HPDE6-E6E7 (cell line): ENCODE data around the gene CAB39L.

Source experiments
- DNase-seq: peaks from one replicate; pipeline ENCODE4 v3.0.0; 2011; ENCODE audit warnings: missing footprints; ENCODE audit errors: extremely low spot score

CAB39L gene

DNA sequence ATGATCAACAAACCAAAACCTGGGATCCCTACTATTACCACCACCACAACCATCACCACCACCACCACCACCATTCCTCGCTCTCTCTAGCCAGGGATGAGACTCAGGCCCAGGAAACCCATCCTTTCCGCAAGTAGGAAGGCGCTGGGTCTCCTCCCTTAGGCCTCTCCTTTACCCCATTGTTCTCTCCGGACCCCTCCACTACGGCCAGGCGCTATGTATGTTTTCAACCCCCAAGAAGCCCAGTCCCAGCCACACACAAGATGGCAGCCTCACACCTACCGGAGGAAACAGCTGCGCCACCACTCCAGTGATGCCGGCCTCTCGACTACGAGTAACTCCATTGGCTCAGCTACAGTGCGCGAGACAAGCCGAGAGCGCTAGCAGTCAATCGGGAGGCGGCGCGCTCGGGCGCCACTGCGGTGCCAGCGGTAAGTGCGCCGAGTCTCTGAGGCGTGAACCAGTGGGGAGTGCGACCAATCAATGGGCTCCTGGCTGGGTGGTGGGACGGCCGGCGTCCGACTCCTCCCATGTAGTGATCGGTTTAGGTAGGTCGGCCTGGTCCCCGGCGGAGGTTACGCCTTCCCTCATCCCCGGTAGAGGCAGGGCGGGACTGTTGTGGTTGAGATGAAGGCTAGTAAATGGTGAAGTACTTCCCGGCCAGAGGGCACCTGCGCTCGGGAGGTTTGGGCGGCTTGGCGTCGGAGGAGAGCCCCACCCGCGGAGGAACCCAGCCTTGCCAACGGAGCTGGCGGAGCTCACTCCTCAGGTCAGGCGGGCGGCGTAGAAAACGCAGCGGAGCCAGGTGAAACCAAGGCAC lies at the start of gene CAB39L, which contains the start of gene SETDB2:
TSS of gene CAB39L (minus strand) at position 361 of the 820 bp plus-strand sequence. CDS start 61,154 bp downstream, outside the sequence.
TSS of gene SETDB2 (plus strand) at position 571 of the 820 bp plus-strand sequence. CDS start 7,620 bp downstream, outside the sequence.
- DNase-seq, result peak; percentile 61

DNA sequence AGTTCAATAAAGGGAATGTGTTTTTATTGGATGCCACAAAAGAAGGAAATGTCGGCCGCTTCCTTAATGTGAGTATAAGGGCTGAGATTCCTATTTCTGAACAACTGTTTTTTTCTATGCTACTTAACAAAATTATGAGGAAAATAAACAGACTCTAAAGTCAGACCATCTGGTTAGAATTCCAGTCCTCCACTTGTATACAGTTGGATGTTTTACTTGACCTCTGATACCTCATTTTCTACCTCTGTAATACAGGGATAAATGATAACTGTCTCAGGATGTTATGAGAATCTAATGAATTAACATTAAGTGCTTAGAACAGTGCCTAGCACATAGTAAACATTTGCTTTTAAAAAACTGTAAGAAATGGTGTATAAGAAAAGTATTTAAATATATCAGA lies 44.7 kb upstream of the CAB39L start:
- no peak for DNase-seq

DNA sequence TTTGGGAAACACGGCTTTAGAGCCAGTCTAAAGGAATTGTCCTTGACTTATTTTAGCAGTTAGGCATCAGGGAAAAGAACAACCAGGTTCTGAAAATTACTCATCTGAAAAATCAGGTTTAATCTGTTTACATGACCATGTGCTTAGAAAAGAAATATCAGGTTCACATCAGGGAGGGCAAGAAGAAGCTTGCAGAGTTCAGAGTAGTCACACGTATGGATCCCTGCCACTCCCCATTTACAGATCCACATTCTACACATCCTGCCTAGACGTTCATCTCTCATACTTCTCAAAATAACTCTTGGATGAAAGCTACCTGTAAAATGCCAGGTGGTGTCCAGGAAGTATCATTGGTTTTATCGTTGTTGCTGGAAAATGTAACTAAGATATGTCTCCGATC lies 37.9 kb upstream of the CAB39L start:
- DNase-seq, result peak; percentile 1

DNA sequence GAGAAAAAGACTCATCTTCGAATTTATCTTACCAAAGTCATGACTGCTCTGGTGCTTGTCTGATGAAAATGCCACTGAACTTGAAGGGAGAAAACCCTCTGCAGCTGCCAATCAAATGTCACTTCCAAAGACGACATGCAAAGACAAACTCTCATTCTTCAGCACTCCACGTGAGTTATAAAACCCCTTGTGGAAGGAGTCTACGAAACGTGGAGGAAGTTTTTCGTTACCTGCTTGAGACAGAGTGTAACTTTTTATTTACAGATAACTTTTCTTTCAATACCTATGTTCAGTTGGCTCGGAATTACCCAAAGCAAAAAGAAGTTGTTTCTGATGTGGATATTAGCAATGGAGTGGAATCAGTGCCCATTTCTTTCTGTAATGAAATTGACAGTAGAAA lies 32.7 kb upstream of the CAB39L start:
- DNase-seq, result no peak

DNA sequence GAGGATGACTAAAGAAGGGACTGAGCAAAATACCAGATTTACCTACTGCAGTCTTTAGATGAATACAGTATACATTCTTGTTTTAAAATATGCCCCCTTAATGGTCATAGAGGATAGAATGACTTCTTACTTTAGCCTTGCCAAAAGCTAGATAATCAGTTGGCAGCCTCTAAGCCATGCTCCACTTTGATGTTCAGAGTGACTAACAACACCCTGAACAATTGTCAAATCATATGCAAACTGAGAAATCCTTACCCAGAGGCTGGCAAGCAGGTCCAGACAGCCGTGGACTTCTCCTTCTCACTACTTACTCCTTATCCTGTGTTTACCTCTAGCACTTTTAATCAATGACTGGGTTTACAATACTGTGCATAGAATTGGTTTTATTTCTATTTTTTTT lies 28.3 kb upstream of the CAB39L start:
- no peak for DNase-seq

DNA sequence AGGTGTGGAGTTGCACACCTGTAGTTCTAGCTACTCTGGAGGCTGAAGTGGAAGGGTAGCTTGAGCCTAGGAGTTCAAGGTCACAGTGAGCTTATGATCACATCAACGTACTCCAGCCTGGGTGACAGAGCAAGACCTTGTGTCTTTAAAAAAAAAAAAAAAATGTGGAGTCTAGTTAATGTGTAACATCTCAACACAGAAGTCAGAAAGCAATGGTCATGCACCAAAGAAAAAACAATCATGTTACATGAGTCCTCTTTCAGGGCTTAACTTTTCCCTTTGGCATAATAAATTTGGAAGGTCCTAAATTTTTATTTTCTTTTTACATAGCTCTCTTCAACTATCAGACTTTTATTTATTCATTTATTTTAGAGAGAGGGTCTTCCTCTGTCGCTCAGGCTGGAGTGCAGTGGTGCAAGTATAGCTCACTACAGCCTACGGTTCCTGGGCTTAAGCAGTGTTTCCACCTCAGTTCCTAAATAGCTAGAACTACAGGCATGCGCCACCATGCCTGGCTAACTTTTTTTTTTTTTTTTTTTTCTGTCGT lies 22.5 kb upstream of the CAB39L start:
- no peak for DNase-seq

DNA sequence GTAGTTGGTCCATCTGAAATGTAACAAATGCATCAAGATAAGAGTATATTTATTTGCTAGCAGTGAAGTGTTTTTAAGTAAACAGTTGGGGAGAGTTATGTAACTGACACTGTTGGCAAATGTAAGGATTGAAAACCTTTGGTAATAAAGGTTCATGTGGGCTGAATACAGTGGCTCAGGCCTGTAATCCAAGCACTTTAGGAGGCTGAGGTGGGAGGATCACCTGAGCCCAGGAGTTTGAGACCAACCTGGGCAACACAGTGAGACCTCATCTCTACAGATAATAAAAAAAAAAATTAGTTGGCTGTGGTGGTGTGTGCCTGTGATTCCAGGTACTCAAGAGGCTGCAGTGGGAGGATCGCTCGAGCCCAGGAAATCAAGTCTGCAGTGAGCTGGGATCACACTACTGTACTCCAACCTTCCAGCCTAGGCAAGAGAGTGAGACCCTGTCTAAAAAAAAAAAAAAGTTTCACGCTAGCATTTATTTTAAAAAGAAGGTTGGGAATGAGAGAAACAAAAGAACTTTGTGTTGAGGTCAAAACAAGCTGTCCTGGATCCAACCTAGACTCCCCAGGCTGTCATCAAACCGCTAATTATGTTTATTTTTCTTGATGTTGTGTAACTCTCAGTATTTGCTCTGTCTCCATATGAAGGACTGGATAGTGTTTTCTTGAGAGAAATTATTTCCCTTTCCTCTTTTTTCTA lies 20.9 kb upstream of the CAB39L start:
- DNase-seq, result no peak

DNA sequence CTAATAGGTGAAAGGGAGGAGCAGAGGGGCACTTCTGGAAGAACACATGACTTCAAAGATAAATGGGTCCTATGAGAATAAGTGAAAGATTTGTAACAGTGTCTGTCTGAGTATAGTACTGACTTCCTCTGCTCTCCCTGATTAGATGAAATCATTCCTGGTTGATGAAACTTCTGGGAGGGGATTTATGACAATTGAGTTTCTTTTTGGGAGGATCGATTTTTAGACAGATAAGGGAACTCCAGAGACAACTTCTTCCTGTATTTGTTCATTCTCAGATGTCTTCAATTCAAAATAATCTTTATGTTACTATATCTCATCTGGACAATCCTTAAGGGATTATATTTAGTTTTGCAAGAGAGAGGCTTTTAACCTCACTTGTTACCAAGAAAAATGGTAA lies 20.2 kb upstream of the CAB39L start:
- no peak for DNase-seq

DNA sequence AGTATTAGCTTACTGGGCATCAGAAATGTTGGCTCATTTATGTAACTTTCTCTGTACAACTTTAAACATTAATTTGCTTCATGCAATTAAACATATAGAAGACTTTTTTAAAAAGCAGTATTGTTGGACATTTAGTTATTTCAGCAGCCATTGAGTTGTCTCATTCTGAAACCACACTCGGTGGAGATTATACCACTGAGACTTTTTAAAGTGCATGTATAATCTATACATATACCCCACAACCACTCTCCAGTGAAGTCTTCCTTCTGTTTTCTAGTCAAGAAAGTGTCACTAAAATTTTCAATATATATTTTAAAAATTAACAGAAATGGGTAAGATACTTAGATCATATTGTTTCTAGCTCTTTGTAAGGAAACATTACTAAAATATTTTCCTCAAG lies 15.7 kb upstream of the CAB39L start:
- DNase-seq, result no peak

DNA sequence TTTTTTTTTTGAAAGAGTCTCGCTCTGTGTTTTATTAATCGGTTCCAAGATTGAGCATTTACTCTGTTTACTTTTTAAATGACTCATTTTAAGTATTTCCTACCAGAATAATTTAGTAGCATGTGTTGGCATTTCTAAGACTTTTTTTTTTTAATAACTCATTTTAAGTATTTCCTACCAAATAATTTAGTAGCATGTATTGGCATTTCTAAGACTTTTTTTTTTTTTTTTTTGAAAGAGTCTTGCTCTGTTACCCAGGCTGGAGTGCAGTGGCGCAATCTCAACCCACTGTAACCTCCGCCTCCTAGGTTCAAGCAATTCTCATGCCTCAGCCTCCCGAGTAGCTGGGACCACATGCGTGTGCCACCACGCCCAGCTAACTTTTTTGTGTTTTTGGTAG lies 13.4 kb upstream of the CAB39L start:
- DNase-seq, result no peak

DNA sequence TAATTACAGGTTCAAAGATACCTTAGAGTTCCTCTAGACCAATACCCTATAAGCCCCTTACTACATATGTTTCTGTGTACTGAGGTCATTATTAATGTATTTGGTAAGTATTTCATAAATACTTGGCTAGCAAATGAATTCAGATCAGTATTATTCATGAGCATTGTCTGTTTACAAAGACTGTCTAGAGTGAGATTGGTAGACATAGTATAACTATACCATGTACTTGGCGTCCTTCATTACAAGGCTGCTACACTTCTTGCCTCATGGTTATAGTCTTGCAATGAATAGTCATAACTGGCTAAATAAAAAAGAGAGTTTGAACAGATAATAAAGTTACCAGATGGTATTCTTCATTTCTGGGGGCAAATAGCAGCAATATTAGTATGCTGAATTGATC lies 12.3 kb upstream of the CAB39L start:
- DNase-seq, result no peak

DNA sequence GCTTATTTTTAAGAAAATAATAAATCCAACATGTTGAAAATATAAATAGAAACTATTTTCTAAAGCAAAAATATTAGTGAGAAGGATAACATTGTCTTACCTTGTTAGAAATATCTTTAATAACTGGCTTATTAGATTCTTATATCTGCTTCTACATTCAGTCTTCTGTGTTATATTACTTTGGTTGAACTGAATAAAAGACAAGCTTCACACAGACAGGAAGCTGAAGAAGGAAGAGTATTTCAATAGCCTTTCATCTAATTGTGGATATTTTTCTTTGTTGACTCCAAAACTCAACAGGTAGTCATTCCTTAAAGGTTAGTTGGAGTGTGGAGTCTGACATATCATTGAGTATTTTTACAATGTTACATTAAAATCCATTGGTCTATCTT lies 11.1 kb upstream of the CAB39L start:
- no peak for DNase-seq

DNA sequence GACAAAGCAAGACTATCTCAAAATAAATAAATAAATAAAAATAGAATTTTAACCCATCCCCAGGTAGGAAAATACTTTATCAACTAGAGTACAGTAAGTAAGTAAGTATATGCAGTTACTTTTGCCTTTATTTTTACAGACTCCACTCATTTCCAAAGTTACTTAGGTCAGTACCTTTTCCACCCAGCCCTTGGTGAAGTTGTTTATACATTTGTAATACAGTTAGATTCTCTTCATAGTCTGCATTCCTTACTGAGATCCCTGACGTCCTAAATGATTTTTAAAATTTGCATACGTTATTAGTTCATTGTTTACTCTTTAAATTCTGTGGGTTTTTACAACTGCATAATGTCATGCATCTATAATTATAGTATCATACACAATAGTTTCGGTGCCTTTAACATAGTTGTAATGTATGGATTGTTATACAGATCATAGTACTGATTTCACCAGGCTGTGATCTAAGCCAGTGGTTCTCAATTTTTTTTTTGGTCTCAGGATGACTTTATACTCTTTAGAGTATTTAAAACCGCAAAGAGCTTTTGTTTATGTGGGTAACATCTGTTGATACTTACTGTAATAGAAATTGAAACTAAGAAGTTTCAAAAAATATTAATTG lies 10.6 kb upstream of the CAB39L start:
- DNase-seq, result no peak

DNA sequence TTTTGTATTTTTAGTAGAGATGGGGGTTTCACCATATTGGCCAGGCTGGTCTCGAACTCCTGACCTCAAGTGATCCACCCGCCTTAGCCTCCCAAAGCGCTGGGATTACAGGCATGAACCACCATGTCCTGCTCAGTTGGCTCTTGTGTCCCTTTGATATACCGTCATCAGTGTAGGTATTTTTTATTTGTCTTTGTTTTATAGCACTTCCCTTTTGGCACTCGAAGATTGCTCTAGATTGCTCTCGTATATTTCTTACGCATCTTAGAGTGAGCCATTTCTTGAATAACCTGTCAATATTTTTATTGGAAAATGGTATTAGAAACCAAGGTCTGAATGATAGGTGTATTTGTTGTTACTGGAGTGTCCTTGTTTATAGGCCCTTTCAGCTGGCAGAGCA lies 9.6 kb upstream of the CAB39L start:
- no peak for DNase-seq

DNA sequence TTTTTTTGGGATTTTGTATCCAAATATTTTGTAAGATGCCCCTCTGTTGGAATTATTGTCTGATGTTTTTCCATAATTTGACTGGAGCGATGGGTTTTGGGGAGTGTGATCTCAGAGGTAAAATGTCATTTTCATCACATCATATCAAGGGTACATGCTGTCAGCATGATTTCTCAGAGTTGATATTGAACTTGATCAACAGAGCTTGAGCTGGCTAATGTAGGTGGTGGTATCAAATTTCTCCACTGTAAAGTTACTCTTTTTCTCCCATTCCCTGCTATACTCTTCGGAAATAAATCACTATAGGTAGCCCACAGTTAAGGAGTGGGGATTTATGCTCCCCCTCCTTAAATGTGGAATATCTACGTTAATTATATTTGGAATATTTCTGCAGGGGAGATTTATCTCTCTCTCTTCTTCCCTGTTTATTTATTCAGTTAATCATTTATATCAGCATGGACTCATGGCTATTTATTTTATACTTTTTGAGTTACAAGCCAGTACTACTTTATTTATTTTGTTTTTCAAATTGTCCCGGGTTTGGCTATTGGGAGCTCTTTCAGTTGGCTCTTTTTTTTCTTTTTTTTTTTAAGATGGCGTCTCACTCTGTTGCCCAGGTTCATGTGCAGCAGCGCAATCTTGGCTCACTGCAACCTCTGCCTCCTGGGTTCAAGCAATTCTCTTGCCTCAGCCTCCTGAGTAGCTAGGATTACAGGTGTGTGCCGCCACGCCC lies 9.0 kb upstream of the CAB39L start:
- no peak for DNase-seq

DNA sequence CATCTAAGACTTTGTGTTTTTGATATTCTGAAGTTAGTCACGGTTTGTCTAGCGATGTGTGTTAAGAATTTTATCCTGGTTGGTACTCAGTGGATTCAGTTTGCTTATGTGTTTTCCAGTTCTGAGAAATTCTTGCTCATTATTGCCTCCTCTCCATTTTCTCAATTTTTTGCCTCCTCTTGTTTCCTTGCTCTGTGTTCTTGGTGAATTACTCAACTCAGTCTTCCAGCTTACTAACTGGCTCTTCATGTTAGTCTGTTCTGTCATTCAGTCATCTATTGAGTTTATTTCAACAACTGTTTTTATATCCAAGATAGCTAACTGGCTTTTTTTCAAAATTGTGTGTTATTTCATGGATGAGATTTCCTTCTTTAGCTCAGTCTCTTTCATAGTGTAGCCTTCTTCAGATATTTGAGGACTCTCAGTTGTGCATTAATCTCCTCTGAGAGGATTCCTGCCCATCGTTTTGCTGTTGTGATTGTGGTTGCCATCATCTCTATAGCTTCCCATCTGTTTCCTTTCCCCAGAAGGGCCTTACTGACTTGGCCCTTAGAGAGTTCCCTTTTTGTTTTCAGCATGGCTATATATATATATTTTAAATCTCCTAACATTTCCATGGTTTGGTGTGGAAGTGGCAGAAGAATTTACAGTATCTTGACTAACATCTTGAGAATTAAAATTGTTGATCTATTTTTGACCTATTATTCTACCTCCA lies 6.4 kb upstream of the CAB39L start:
- DNase-seq, result no peak

DNA sequence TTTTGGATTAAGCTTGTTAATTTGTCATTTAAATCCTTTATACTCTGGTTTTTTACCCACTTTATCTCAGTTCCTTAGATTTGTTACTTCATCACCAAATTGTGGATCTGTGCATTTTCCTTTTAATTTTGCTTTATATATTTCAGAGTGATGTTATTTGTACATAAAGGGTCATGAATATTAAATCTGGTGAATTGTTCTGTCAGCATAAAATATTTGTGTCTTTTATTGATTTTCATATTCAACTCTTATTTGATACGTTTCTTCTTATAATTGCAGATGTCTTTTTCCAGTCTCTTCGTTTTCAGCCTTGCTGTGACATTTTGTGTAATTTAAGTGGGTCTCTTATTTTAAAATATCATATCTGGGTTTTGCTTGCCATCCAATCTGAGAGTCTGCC lies 4.9 kb upstream of the CAB39L start:
- no peak for DNase-seq

DNA sequence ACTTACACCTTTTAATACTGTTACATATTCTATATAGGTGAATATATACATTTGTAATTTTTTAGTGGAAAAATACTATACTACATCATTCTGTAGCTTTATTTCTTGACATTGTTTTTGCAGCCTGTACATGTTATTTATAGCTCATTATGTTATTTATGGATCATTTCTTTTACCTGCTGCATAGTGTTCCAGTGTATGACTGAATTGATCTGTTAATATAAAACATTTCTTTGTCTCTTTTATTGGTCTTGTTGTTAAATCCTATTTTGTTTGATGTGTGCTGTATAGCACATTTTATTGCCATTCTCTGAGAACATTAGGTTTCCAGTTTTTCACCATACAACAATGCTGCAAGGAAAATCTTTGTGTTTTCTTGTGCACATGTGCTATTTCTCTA lies 2.6 kb upstream of the CAB39L start:
- DNase-seq, result no peak

DNA sequence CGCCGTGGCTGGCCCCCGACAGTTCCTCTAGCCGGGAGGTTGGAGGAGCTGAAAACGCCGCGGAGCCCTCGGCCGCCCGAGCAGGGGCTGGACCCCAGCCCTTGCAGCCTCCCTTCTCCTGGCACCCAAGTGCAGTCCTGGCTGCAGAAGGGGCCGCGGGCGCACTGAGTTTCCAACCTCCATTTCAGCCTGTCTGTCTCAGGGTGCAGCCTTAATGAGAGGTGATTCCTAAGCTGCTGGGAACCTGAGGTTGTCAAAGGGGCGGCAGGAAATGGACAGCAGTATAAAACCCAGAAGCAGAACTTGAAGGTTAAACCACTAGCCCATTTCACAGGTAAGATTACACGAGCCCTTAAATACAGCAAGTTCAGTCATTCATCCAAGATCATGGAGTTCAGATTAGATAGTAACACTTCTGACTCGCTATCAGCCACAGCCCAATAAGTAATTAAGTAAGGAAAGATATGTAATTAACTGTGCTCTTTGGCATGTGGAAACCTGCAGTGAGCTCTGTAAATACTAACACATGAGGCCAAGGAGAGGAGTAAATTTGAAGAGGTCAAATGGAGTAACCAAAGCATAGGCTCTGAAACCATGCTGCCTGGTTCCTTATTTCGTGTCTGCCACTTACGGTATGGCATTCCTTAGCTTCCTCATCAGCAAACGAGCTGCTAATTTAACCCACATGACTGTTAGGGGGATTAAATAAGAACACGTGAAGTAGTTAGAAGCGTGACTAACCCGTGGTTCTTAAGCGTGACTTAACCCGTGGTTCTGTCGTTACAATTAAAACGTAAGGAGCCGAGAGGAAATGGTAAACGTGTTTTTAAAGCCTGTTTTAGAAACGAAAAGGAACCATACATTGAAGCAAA lies 896 bp upstream of the CAB39L start:
- peak; percentile 0 for DNase-seq

DNA sequence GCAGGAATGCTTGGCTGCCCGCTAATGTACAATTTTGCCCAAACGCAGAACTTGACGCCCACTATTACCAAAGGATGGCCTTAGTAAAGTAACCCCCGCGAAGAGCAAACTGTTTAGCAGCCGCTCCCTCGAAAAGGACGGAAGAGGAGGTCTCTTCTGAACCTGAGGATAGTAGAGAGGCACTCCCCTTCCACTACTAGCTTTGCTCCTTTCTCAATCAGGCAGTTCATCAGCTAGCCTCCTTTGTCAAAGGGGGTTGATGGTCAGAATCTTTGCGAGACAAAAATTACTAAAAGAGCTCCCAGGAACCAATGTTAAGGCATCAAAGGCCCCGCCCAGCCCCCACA lies 534 bp downstream of the CAB39L start:
- peak; percentile 0 for DNase-seq
